Body of pancreas (tissue), 4 donors: ENCODE results near the gene HEATR5A.
A peak's percentile ranks its signal among the peaks of the same experiment; 100 is the strongest.

ENCODE experiments used
- POLR2A ChIP-seq, 3 donors: fragments of 450-650 bp; IDR thresholded peaks; one replicate each; pipeline ENCODE4 v1.6.1; 2016; ENCODE audit warnings: antibody characterized with exemption in 3 of 3, mild to moderate bottlenecking in 2 of 3
- TF ChIP-seq, protein P1 (sequence below), 7 experiments: fragments of 450-650 bp in 4 of 7; fragments of 200-600 bp in 3 of 7; sonication (generic) in 3 of 7; IDR thresholded peaks; one replicate each; pipeline ENCODE4 v1.5.1; 2016 to 2019; ENCODE audit warnings: antibody characterized with exemption in 7 of 7

- peak; percentile 95 to 98 (median 97) for TF ChIP-seq POLR2A (IDR thresholded peaks at IDR 0.05)
- TF ChIP-seq, protein P1, sequence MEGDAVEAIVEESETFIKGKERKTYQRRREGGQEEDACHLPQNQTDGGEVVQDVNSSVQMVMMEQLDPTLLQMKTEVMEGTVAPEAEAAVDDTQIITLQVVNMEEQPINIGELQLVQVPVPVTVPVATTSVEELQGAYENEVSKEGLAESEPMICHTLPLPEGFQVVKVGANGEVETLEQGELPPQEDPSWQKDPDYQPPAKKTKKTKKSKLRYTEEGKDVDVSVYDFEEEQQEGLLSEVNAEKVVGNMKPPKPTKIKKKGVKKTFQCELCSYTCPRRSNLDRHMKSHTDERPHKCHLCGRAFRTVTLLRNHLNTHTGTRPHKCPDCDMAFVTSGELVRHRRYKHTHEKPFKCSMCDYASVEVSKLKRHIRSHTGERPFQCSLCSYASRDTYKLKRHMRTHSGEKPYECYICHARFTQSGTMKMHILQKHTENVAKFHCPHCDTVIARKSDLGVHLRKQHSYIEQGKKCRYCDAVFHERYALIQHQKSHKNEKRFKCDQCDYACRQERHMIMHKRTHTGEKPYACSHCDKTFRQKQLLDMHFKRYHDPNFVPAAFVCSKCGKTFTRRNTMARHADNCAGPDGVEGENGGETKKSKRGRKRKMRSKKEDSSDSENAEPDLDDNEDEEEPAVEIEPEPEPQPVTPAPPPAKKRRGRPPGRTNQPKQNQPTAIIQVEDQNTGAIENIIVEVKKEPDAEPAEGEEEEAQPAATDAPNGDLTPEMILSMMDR (IDR thresholded peaks at IDR 0.05): peak in 6 of 7 experiments; percentile 10 to 40 (median 21)
Observed at GRCh38 chr14:31420319-31421111, at the start of gene HEATR5A.
